Brain pericyte (primary cell): ENCODE data around the gene TAF11L2.
"Not testable (repeated sequence)": the region's sequence is repeated elsewhere in the genome, so short reads cannot be mapped to it uniquely, and the experiment has no call there.

Experiments
- DNase-seq: peaks from one replicate; pipeline ENCODE4 v3.0.0-alpha.2; 2012; ENCODE audit warnings: low read depth, low spot score

The TAF11L2 gene

DNA sequence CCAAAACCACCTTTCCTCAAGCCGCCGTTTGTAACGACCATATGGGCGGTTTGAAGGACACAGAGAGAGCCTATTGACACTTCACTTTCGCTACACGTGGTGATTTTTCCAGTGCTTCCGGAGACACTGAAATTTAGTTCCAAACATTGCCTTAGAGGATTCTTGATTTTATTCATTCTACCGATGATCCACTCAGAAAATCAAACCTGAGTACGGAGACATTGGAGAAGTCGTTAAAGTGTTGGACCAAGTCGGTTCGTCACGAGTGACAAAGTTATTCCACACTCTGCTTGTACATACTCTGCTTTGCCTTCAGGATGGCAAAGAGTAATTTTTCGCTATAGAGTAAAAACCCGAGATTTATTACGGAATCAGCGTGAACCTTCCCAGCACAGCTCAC, 28.5 kb downstream of the TAF11L2 start:
- not testable (repeated sequence) for DNase-seq

DNA sequence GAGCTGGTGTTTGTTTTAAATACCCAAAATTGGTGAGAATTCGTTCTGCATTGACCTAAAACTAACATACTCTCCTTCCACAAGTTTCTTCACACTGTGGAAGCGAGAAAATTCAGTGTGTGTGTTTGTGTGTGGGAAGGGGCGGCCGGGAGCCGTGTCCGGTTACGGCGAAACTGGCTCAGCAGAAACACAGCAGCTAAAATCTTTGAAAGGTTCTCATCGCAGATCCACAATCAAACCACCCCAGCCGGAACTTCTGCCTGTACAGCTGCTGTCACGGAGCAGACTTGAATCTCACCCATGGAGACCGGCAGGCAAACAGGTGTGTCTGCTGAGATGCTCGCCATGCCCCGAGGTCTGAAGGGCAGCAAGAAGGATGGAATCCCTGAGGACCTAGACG, 30.3 kb downstream of the TAF11L2 start, which contains the start of gene TAF11L6:
TAF11L6 (plus strand) TSS at position 301 of the 400 bp plus-strand sequence.
- DNase-seq, result not testable (repeated sequence)
